OCI-LY7 (cell line): Measurements from ENCODE around the gene TRPM3. TPM values are rescaled to one million over a fixed set of nuclear protein-coding genes. Genes with fewer than 3 reads are reported as not detected.

Source experiments
- BruUV-seq: library from RNA; stranded (reverse); fragments of 400-500 nt; replicated peaks from 2 replicates; lab custom pipeline; 2021; lab: Mats Ljungman, UMichigan
- CTCF ChIA-PET: fragments of 300-600 bp; sonication (Branson Sonifier 250); formaldehyde crosslinking; loops from one replicate; lab custom pipeline; 2022; ENCODE audit warnings: antibody characterized with exemption; ENCODE audit not compliant: unreplicated experiment; lab: Charles Lee
- POLR2A ChIA-PET: fragments of 300-600 bp; sonication (Branson Sonifier 250); formaldehyde crosslinking; loops from one replicate; lab custom pipeline; 2022; ENCODE audit warnings: antibody characterized with exemption; lab: Charles Lee
- DNase-seq: peaks from one replicate; pipeline ENCODE4 v3.0.0-alpha.2; 2015; ENCODE audit warnings: low spot score
- H2AFZ ChIP-seq: fragments of 200-600 bp; sonication (generic), shearing (Covaris generic); 2 replicates; pipeline ENCODE4 v1.6.1; 2014; ENCODE audit warnings: mild to moderate bottlenecking, antibody characterized with exemption, low read length, moderate library complexity
- H3K27ac ChIP-seq: fragments of 200-600 bp; sonication (generic); 2 replicates; pipeline ENCODE4 v1.5.1; 2014; ENCODE audit warnings: mixed run types, low read depth, mild to moderate bottlenecking, moderate library complexity, low read length, inconsistent platforms; ENCODE audit not compliant: poor library complexity, severe bottlenecking
- H3K36me3 ChIP-seq: fragments of 200-600 bp; sonication (generic); 2 replicates; pipeline ENCODE4 v1.6.1; 2014; ENCODE audit warnings: mild to moderate bottlenecking, antibody characterized with exemption, low read length, moderate library complexity, mixed read lengths; ENCODE audit not compliant: insufficient read depth
- H3K4me1 ChIP-seq: fragments of 200-600 bp; sonication (generic); 2 replicates; pipeline ENCODE4 v1.5.1; 2014; ENCODE audit warnings: mild to moderate bottlenecking, low read length; ENCODE audit not compliant: insufficient read depth, poor library complexity, severe bottlenecking
- H3K4me2 ChIP-seq: fragments of 200-600 bp; sonication (generic); 2 replicates; pipeline ENCODE4 v1.6.1; 2014; ENCODE audit warnings: mild to moderate bottlenecking, low read length
- H3K4me3 ChIP-seq: fragments of 200-600 bp; sonication (generic); 2 replicates; pipeline ENCODE4 v1.5.1; 2014; ENCODE audit warnings: mild to moderate bottlenecking, low read depth, low read length; ENCODE audit not compliant: poor library complexity, severe bottlenecking
- H3K79me2 ChIP-seq: fragments of 200-600 bp; sonication (generic); 2 replicates; pipeline ENCODE4 v1.6.1; 2016; ENCODE audit warnings: low read depth, mild to moderate bottlenecking, low read length, moderate library complexity, mixed read lengths; ENCODE audit not compliant: insufficient read depth
- H3K9me2 ChIP-seq: fragments of 200-600 bp; sonication (generic); 2 replicates; pipeline ENCODE4 v1.6.1; 2016; ENCODE audit warnings: mild to moderate bottlenecking, low read length, mixed read lengths; ENCODE audit not compliant: insufficient read depth
- H3K9me3 ChIP-seq: fragments of 200-600 bp; sonication (generic); 2 replicates; pipeline ENCODE4 v1.6.1; 2014; ENCODE audit warnings: mild to moderate bottlenecking, mixed run types, low read length, mixed read lengths
- H4K20me1 ChIP-seq: fragments of 200-600 bp; sonication (generic); 2 replicates; pipeline ENCODE4 v1.6.1; 2014; ENCODE audit warnings: mild to moderate bottlenecking, antibody characterized with exemption, low read length, moderate library complexity, mixed read lengths; ENCODE audit not compliant: insufficient read depth
- CTCF ChIP-seq: fragments of 200-600 bp; sonication (generic); conservative IDR thresholded peaks from 2 replicates; pipeline ENCODE4 v1.5.1; 2014; ENCODE audit warnings: mild to moderate bottlenecking, antibody characterized with exemption, low read length, moderate library complexity, mixed read lengths
- EZH2phosphoT487 ChIP-seq: fragments of 200-600 bp; sonication (generic); IDR thresholded peaks from 2 replicates; pipeline ENCODE4 v1.6.1; 2018; ENCODE audit warnings: low read depth, borderline replicate concordance, mild to moderate bottlenecking, mixed run types, antibody characterized with exemption, low read length, moderate library complexity, mixed read lengths
- intact Hi-C: fragments of 100-400 bp; cut with micrococcal nuclease; formaldehyde crosslinking; loops from one replicate; pipeline ENCODE4 v1.10.0; 2022; ENCODE audit not compliant: unreplicated experiment
- total RNA-seq, 2 experiments: library from RNA; depleted of rRNA in 1 of 2; stranded (reverse); fragments of >200 nt in 1 of 2; shearing (Covaris generic) in 1 of 2; gene quantifications; 2 replicates each; pipeline ENCODE4 v1.2.3, GENCODE V29; 2014 to 2022

TRPM3 gene
- total RNA-seq, 2 experiments from 2014 or later, result not detected

- Histone ChIP-seq H2AFZ (no peak overlapping the region), H3K9me2 (no peaks in the 10 kb centered on the region), H3K27ac (no peak overlapping the region), H4K20me1 (no peaks in the 10 kb centered on the region), H3K36me3 (no peaks in the 10 kb centered on the region), H3K79me2 (no peaks in the 10 kb centered on the region), H3K4me3 (no peak overlapping the region), H3K4me2 (no peak overlapping the region), H3K4me1 (no peaks in the 10 kb centered on the region), H3K9me3 (no peaks in the 10 kb centered on the region)
- CTCF ChIA-PET, result no interaction called here
- BruUV-seq, result no TSS peak
- TF ChIP-seq CTCF, result no peak
- no peak for TF ChIP-seq EZH2phosphoT487
- intact Hi-C loops, result no loop called here
- POLR2A ChIA-PET, result no interaction called here
- DNase-seq, result no peak
Observed at GRCh38 chr9:70959366-70959765, 162.1 kb downstream of the TRPM3 start.

- Histone ChIP-seq H3K27ac (no peak overlapping the region), H3K79me2 (no peaks in the 10 kb centered on the region), H3K36me3 (no peaks in the 10 kb centered on the region), H4K20me1 (no peaks in the 10 kb centered on the region), H3K9me2 (no peaks in the 10 kb centered on the region), H3K4me2 (no peak overlapping the region), H2AFZ (no peak overlapping the region), H3K4me3 (no peak overlapping the region), H3K9me3 (no peaks in the 10 kb centered on the region), H3K4me1 (no peaks in the 10 kb centered on the region)
- no peak for TF ChIP-seq CTCF
- TF ChIP-seq EZH2phosphoT487, result no peak
- POLR2A ChIA-PET, result no interaction called here
- no peak for DNase-seq
- intact Hi-C loops, result no loop called here
- CTCF ChIA-PET, result no interaction called here
- BruUV-seq, result no TSS peak
Observed at GRCh38 chr9:70954596-70955143, 166.8 kb downstream of the TRPM3 start.

GRCh38 chr9:70954126-70954525, 167.3 kb downstream of the TRPM3 start:
- Histone ChIP-seq H3K27ac (no peak overlapping the region), H2AFZ (no peak overlapping the region), H3K4me3 (no peak overlapping the region), H3K9me3 (no peaks in the 10 kb centered on the region), H3K36me3 (no peaks in the 10 kb centered on the region), H3K79me2 (no peaks in the 10 kb centered on the region), H3K9me2 (no peaks in the 10 kb centered on the region), H3K4me1 (no peaks in the 10 kb centered on the region), H4K20me1 (no peaks in the 10 kb centered on the region), H3K4me2 (no peak overlapping the region)
- BruUV-seq, result no TSS peak
- intact Hi-C loops, result no loop called here
- no peak for DNase-seq
- CTCF ChIA-PET, result no interaction called here
- TF ChIP-seq EZH2phosphoT487, result no peak
- no peak for TF ChIP-seq CTCF
- POLR2A ChIA-PET, result no interaction called here
